Posterior cingulate gyrus (tissue), 11 donors: ENCODE measurements around the gene LRRC4C.

Experiments used
- DNase-seq, 10 donors: peaks; one replicate each; pipeline versions ENCODE4 v3.0.0 to v3.0.0-alpha.2; 2020 to 2021; ENCODE audit warnings: mixed read lengths in 3 of 10
- intact Hi-C: fragments of 100-400 bp; cut with DNase I; formaldehyde crosslinking; loops from one replicate; pipeline ENCODE4 v1.15.1; 2023

Gene LRRC4C

DNA sequence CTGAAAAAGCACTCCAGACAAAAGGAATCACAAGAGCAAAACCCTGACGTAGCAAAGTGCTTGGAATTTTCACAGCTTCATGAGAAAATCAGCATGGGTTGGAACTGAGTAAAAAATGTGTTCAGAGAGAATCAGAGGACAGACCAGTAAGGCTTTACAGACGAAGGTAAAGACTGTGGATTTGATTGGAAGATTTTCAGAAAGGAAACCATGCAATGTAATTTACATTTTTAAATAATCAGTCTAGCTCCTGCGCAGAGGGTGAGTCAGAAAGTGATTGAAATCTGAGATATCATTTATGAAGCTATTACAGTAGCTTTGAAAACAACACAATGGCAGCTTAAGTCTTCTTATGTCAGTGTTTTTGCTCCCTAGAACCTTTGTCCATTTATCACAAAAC is 1122.3 kb downstream of the LRRC4C start:
- intact Hi-C loops = no loop called here
- no peak for DNase-seq

DNA sequence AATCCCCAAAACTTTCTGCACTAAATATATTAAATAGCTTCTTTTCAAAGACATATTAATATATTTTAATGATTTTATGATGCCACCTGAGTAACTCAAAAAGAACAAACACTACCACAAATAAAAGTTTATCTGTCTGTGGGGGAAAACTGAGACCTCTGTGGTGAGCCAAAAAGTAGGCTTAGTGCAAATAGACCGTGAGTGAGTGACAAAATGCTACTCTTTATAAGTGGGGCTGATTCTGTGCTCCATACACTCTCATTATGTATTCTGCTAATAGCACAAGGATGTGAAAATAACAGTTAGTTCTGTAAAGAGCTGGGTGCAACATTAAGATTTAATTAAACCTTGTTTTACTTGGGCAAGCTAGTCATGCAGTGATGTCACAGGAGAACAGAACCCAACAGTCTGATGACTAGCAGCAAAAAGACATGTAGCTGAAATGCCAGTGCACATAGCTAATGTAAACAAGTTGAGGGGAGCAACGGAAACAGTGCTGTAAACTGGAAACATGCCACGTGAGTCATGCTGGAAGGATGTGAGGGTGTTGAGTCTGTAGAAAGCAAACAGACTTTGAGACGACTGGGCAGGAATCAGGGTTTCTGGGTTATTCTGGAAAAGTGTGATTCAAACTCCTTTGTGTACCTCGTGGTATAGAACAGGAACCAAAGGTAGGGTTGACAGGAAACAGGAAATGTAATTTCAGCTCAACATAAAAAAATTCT is 1130.4 kb downstream of the LRRC4C start:
- intact Hi-C loops = no loop called here
- no peak for DNase-seq

DNA sequence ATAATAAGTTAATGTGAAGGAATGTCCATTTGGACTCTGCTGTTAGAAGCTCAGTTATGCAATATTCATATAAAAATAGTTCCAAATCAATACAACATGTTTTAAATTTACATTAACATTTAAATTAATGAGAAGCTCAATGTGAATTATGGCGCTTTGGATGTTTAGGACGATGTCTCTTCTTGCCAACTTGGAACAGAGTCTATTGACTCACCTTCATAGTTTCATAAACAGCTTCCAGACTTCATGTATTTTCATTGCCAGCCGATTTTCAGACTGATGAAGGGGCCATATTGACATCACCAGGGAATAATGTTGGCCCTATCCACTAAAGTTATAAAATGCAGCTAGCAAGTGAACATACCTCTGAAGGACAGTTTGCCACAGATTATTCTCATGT is 1136.2 kb downstream of the LRRC4C start:
- no peak for DNase-seq
- intact Hi-C loops = no loop called here

DNA sequence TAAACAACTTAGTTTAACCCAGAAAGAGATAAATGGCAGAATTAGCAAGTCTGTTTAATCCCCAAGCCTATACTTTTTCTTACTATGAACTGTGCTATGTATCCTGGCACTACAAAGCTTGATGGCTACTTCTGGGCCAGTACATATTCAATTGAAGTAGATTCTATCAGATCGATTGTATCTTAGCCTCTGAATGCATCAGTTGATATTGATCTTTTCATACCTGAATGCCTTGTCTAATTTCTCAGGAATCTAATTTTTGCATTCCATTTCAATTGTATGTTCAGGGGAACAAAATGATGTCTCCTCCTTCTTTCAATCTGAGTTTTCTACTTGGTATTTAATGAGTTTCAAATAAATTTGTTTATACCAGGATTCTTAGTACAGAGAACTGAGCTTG is 1137.9 kb downstream of the LRRC4C start:
- no peak for DNase-seq
- intact Hi-C loops = no loop called here

DNA sequence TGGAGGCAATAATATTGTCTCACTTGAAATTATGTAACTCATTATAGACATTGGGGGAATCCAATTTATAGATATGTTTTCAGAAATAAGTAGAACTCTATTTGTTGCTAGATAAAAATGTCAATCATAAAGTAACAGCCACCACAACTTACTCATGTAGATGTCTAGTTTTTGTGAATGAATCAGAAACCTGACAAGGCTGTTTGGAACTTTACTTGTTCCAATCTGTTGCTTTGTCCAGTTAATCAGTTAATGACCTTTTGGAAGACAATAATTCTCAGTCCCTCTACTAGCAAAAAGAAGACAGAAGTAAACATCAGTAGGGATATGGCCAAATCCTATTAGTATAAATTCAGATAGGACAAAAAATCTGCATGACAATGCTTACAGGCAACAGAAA is 1143.3 kb downstream of the LRRC4C start:
- no peak for DNase-seq
- intact Hi-C loops = no loop called here

DNA sequence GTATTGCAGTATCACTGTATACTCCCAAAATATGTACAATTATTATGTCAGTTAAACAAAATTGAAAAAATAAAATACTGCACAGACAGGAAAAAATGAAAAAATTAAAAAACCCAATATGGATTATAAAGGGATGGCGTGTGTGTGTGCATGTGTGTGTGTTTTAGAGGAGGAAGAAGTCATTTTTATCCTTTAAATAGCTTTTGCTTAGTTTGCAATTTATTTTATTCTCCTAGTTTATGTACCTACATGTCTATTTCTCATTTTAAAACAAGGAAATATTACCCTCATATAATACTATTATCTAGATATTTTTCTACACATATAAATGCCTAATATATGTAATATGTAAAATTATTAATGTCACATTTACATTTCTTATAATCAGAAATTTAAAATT is 1144.3 kb downstream of the LRRC4C start:
- intact Hi-C loops = no loop called here
- no peak for DNase-seq

DNA sequence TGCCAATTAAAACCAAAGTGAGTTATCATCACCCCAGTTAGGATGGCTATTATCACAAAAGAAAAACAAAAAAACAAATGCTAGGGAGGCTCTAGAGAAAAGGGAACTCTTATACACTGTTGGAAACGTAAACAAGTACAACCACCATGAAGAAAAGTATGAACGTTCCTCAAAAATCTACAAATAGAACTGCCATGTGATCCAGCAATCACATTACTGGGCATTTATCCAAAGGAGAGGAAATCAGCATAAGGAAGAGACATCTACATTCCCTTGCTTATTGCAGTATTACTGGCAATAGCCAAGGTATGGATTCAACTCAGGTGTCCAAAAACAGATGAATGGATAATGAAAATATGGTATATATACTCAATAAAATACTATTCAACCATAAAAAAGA is 1145.1 kb downstream of the LRRC4C start:
- intact Hi-C loops = no loop called here
- DNase-seq = no peak

DNA sequence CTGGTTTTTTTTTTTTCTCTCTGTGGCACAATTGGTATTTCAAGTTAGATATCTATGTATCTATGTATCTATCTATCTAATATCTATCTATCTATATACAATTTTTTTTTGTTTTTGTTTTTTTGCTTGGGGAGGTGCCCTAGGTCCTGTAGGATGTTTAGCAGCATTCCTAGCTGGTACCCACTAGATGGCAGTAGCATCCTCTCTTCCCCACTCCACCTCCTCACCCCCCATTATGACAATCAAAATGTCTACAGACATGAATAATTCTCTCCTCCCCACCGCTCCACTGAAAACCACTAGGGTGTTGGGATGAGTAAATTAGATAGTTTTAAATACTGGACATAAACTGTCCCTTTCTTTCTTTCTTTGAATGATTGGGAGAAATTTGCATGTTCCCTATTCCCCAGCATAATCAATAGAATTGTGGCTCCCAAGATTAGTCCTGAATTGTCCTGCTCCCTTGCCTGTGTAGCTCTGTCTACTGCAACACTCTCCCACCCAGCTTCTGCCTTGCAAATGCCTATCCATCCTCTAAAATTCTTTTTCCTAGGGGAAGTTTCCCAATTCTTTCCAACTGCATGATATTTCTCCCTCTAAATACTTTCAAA is 1152.4 kb downstream of the LRRC4C start:
- peak in 2 of 10 donors; percentile 34 to 46 for DNase-seq
- intact Hi-C loops = loop anchor here (10.0 kb wide), 1 partner anchor 98 kb away; no protein-coding TSS in a partner anchor

DNA sequence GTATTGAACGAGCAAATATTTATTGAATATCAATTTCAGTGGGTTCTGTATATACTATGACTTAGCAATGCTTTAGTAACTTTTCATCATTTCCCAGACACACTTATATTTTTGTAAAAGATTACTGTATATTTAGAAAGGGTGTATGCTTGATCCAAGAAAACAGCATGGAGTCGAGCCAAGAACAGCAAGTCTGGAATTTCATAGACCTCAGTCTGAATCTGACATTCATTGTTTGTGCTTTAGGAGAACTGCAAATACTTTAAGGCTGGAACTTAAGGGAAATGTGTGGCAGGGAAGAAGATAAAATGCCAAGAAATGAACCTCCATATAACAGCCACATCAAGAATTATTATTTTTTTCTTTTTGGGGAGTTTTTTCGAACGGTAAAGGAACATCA is 1156.8 kb downstream of the LRRC4C start:
- DNase-seq = no peak
- intact Hi-C loops = loop anchor here (10.0 kb wide), 1 partner anchor 102 kb away; no protein-coding TSS in a partner anchor

DNA sequence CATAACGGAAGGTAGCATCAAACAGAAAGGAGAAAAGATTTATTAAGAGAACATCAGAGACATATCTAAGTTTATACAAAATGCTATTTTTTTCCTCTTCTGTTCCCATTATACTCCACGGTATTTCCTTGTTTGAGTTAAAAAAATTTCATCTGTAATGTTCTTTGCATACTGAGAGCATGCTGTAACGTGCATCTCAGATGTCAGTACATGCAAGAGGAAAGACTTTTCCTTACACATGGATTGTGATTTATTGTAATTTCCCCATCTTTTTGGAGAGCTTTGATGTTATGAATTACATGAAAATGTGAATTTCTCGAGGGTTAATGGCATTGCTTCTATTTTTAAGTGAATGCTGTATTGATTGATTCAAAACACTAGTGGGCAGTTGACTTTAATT is 1164.0 kb downstream of the LRRC4C start:
- intact Hi-C loops = no loop called here

DNA sequence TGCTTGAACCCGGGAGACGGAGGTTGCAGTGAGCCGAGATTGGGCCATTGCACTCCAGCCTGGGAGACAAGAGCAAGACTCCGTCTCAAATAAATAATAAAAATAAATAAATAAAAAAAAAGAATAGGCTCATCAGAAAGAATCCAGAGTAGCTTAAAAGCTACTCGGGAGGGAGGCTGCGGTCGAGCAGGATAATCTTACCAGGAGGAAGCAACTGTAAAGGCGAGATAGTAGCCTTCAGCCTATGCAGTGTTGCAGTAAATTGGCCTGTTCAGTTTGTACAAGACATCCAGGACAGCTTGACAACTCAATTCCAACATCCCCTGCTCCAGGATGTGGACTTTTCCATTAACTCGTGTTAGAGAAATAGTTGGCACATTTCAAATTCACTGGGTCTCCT is 1164.7 kb downstream of the LRRC4C start:
- intact Hi-C loops = loop anchor here (1.0 to 5.0 kb wide), 2 partner anchors 107 to 164 kb away; no protein-coding TSS in a partner anchor

More for the DNA sequence above, 1164.0 kb downstream of the LRRC4C start:
- no peak for DNase-seq

DNA sequence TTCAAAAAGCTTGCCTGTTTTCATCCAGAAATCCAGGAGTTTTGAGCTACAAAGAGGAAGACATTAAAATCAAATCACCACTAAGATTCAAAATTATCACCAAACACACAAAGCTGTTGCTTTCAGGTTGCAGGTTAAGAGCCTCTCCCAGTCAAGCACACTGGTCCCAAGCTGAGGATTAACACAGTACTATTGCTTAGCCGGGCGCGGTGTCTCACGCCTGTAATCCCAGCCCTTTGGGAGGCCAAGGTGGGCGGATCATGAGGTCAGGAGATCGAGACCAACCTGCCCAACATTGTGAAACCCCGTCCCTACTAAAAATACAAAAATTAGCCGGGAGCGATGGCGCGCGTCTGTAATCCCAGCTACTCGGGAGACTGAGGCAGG is 1165.1 kb downstream of the LRRC4C start:
- intact Hi-C loops = loop anchor here (1.0 to 5.0 kb wide), 2 partner anchors 107 to 164 kb away; no protein-coding TSS in a partner anchor

More for the DNA sequence above, 1164.7 kb downstream of the LRRC4C start:
- DNase-seq = no peak

DNA sequence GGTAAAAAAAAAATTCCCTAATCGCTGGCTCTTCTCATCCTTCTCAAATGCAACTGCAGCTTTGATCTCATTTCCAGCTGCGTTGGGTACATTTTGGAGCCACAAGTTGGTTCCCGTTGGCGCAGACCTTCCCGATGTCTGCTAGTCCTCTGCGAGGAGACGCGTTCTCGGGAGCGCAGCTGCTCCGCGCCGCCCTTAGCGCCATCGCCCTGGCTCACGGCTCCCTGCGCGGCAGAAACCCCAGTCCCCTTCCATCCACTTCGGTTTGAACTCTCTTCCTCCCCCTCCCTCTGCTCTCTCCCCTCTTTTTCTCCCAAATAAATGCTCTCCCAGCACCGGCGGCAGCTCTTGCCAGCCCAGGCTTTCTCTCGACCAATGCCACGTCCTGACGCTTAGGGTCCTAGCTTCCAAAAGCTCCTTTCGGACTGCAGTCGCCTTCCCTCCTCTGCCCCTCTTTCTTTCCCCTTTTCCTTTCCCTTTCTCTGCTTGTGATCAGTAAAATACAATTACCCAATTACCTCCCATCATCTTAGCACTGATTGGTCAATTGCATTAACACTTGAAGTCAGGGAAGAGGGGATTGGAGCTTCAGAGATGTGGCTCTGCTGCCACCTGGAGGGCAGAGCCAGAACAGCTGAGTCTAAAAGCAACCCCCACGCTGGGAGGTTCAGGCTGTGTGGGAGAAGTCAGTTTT is 1165.7 kb downstream of the LRRC4C start:
- intact Hi-C loops = loop anchor here (1.0 to 5.0 kb wide), 2 partner anchors 107 to 164 kb away; no protein-coding TSS in a partner anchor
- peak; percentile 67 to 97 (median 80) for DNase-seq

More for the DNA sequence above, 1165.1 kb downstream of the LRRC4C start:
- peak in 1 of 10 donors; percentile 78 for DNase-seq

DNA sequence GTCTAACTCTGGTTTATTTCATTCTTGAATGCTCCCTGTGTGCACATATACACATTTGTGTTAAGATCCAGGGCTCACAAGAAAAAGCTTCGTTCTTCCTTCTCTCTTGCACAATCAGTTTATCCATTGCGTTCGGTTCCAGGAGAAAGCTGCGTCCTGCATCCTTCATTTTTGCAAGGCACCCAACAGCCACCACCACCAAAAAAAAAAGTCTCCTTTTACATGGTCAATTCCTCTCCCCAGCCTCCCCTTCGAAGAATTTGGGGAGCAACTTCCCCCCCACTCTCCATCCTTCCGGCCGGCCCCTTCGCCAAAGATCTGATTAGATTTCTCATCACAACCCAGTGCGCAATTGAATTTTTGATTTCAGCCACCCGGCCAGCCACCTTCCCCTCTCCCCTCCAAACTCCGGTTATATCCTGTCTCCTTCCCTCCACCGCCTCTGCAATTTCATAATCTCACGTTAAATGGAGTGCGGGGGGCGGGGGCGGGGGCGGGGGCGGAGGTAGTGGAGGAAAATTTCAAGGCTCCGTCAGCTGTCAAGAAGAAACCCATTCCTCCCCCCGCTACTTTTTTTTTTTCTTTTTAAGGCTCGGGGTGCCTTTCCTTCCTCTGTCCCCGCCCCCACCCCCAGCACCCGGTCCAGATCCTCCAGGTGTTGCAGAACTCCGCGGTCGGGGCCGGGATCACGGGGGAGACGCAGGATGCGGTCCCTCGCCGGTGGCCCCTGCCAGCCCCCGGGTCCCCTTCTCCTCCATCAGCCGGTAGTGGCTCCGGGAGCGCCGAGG is 1166.5 kb downstream of the LRRC4C start:
- peak in 4 of 10 donors; percentile 38 to 84 (median 79) for DNase-seq

DNA sequence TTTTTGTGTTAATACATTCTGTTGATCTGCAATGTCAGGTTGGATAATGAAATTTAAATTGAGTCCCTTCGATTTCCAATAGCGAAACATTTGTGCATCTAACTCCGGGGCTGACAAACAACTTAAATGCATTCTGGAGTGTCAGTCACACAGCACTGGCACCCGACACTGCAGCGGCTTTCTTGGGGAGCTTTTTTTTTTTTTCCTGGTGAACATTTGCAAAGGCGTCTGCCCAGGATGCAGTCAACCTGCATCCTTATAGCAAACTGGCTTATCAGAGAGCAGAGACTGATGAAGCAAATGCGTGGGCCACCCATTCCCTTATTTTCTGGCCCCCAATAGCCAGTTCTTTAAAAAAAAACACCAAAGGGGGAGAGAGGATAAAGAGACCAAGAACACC is 1167.7 kb downstream of the LRRC4C start:
- peak in 4 of 10 donors; percentile 28 to 85 (median 62) for DNase-seq
- intact Hi-C loops = loop anchor here (5.0 kb wide), 1 partner anchor 104 kb away; no protein-coding TSS in a partner anchor

More for the DNA sequence above, 1166.5 kb downstream of the LRRC4C start:
- intact Hi-C loops = loop anchor here (5.0 kb wide), 1 partner anchor 106 kb away; no protein-coding TSS in a partner anchor

DNA sequence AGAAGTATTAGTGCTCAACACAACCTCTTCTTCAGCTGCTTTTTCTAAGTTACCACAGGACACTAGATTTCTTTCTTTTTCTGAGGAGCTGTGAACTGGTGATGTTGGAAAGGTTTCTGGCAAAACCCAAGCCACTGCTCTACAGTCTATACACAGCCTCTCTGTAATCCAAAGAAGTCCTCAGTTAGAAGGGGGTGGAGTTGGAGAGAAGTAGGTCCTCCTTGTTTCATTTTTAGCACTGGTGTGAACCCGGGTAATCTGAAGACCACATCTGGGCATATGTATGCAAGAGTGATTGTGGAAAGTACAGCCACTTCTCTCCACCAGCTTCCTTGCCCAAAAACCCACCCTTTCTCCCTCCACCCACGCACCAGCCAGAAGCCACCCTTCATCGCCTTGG is 1168.1 kb downstream of the LRRC4C start:
- intact Hi-C loops = loop anchor here (5.0 kb wide), 1 partner anchor 104 kb away; no protein-coding TSS in a partner anchor
- no peak for DNase-seq

DNA sequence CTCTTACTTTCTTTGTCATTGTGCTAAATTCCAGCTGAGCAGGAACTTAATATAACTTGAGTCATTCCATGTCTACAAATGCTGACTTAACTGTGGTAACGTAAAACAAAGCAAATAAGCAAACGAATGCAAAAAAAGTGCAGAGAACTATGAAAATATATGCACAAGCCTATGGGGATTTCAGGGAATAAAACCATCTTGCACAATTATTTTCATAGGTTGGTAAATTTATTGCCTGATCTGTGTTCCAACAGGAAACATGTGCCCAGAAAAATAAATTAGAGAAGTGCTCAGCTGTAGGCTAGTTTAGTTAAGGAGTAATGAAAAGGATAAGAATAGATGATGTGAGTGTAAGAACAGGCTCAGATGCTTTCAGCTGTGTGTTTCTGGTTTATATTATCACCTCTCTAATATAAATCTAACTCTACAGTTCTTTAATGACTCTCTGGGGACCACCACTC is 1169.3 kb downstream of the LRRC4C start:
- no peak for DNase-seq
- intact Hi-C loops = loop anchor here (5.0 kb wide), 1 partner anchor 103 kb away; no protein-coding TSS in a partner anchor

DNA sequence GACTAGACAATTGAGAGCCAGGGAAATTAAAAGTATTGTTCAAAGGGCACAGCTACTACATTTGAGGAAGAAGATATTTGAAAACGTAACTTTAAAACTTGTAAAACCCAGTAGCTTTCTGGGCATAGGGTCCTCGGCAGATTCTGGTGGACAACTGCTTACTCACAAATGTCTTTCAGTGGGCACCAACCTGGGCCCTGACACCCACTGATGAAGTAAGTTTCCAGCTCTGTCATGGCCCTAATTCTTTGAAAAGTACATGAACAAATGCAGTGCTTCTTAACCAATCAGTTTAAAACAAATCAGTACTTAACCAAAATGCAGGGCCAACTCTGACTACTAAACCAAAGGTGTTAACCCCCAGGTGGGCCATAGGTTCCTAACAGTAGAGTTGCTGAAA is 1170.1 kb downstream of the LRRC4C start:
- peak in 1 of 10 donors; percentile 57 for DNase-seq
- intact Hi-C loops = no loop called here

DNA sequence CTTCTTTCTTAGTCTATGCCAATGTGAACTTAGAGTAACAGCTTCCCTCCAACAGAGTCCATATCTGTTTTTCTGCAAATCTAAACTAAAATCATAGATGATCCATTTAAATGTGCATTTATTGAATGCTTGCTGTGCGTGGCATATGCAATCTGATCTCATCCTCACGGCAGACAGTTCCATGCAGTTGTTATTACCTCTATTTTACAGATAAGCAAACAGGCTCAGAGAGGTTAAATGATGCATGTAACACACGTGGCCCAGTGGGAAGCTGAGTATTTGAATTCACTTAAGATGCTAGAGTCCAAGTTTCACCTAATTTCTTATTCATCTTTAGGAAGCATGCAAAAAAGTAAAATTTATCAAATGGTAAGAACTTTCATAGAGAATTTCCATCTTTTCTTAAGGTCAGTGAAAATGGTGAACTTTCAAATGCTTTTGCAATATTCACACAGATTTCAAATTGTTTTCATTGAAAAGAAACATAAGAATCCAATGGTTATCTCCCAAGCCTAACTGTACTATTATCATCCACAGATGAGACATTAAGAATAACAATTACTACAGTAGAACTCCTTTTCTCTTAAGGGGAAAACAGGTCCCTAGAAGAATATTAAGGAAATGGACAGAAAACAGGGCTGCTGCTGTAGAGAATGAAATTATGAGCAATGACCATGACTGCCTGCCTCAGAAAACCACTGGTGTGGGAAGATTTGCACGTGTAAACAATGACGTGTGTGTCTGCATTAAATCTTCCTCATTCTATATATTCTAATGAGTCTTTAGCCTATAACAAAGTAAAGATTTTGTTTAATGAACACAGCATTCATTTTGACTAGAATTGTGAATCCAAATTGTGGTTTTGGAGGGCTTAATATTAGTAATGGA is 1171.3 kb downstream of the LRRC4C start:
- no peak for DNase-seq
- intact Hi-C loops = no loop called here
